Right atrium auricular region (tissue), 2 donors: ENCODE data around the gene NACC2. TPM values are rescaled to one million over a fixed set of nuclear protein-coding genes. Genes with fewer than 3 reads are reported as not detected.

Source experiments
- DNase-seq: peaks from one replicate; pipeline ENCODE4 v3.0.0-alpha.2; 2019; ENCODE audit warnings: low spot score
- H3K27ac ChIP-seq, 2 donors: fragments of 200-600 bp; sonication (generic); 1 replicate in 1 of 2; 2 replicates in 1 of 2; pipeline ENCODE4 v1.5.1; 2016 to 2019
- H3K27me3 ChIP-seq, 2 donors: fragments of 200-600 bp; sonication (generic); one replicate each; pipeline versions ENCODE4 v1.5.1 to v1.6.0; 2017 to 2019
- H3K36me3 ChIP-seq: fragments of 200-600 bp; sonication (generic); one replicate; pipeline ENCODE4 v1.5.1; 2016
- H3K4me1 ChIP-seq, 2 donors: fragments of 200-600 bp; sonication (generic); one replicate each; pipeline versions ENCODE4 v1.5.1 to v1.6.0; 2017 to 2019
- H3K4me3 ChIP-seq, 2 donors: fragments of 200-600 bp; sonication (generic); 1 replicate in 1 of 2; 2 replicates in 1 of 2; pipeline ENCODE4 v1.5.1; 2017 to 2019; ENCODE audit warnings: mild to moderate bottlenecking in 1 of 2, moderate library complexity in 1 of 2
- H3K9me3 ChIP-seq, 2 donors: fragments of 200-600 bp; sonication (generic); one replicate each; pipeline ENCODE4 v1.5.1; 2019
- CTCF ChIP-seq, 2 donors: fragments of 200-600 bp; sonication (generic); IDR thresholded peaks; one replicate each; pipeline ENCODE4 v1.5.1; 2019; ENCODE audit warnings: antibody characterized with exemption in 2 of 2
- total RNA-seq, 2 donors: library from RNA; depleted of rRNA; stranded (reverse); fragments of >200 nt; gene quantifications; one replicate each; pipeline ENCODE4 v1.1.0, GENCODE V29; 2016

NACC2 gene
- total RNA-seq, 2 donors from 2014 or later: 49.1 to 55.5 TPM

- H3K36me3 ChIP-seq: peaks cover 4% of the 10 kb centered on the region
- no peak for TF ChIP-seq CTCF (IDR thresholded peaks at IDR 0.05)
- DNase-seq: no peak
- peaks cover 0 to 58% of the 10 kb centered on the region in 2 donors for H3K4me1 ChIP-seq
- no peak overlapping the region for H3K27ac ChIP-seq
- no peak overlapping the region for H3K4me3 ChIP-seq
- no peaks in the 10 kb centered on the region for H3K27me3 ChIP-seq
- no peaks in the 10 kb centered on the region for H3K9me3 ChIP-seq
Measured at GRCh38 chr9:136057236-136058081, 37.6 kb downstream of the NACC2 start.

DNA sequence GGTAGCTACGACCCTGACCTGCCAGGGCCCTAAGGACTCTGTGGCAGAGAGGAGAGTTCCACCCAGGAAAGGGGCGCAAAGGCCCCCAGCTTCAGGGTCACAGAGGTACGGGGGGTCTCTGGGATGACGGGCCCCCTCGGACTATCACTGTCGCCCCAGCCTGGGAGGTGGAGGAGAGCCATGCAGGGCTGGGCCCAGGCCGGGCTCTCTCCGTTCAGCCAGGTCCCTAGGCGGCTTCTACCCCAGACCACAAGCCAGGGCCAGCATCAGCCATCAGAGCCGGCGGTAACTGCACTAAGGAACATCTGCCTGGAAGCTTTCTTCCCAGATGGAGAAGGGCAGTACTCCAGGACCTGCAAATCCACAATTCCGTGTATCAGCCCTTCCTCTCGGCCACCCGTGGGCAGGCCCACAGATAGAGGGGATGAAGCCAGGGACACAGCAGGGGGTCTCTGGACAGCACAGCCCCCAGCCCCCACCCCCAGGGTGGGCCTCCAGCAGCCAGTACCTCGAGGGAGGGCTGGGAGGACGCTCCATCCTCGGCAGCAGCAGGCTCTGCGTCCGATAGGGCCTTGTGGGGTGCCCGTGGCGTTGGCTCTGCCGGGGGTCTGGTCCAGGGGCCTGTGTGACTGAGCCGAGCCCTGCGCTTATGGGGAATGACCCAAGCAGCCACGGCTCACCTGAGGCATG lies 38.4 kb downstream of the NACC2 start:
- DNase-seq: no peak
- Histone ChIP-seq H3K36me3 (no peaks in the 10 kb centered on the region), H3K4me1 (peaks cover 0 to 66% of the 10 kb centered on the region in 2 donors)

GRCh38 chr9:136055715-136056545 lies 39.2 kb downstream of the NACC2 start:
- TF ChIP-seq CTCF (IDR thresholded peaks at IDR 0.05): no peak
- no peaks in the 10 kb centered on the region for H3K9me3 ChIP-seq
- H3K27ac ChIP-seq: no peak overlapping the region
- no peaks in the 10 kb centered on the region for H3K27me3 ChIP-seq
- no peaks in the 10 kb centered on the region for H3K36me3 ChIP-seq
- H3K4me1 ChIP-seq: peaks cover 0 to 72% of the 10 kb centered on the region in 2 donors
- no peak for DNase-seq
- no peak overlapping the region for H3K4me3 ChIP-seq

More for the DNA sequence above, 38.4 kb downstream of the NACC2 start:
- TF ChIP-seq CTCF (IDR thresholded peaks at IDR 0.05): no peak
- Histone ChIP-seq H3K4me3 (no peak overlapping the region), H3K27me3 (no peaks in the 10 kb centered on the region), H3K9me3 (no peaks in the 10 kb centered on the region), H3K27ac (no peak overlapping the region)

- Histone ChIP-seq H3K9me3 (no peaks in the 10 kb centered on the region), H3K27me3 (no peaks in the 10 kb centered on the region), H3K4me1 (peaks cover 0 to 72% of the 10 kb centered on the region in 2 donors), H3K36me3 (peaks cover 2% of the 10 kb centered on the region), H3K27ac (no peak overlapping the region), H3K4me3 (no peak overlapping the region)
- DNase-seq: no peak
- TF ChIP-seq CTCF (IDR thresholded peaks at IDR 0.05): no peak
Measured at GRCh38 chr9:136054798-136055714, 40.0 kb downstream of the NACC2 start.

GRCh38 chr9:136054146-136054545 lies 40.9 kb downstream of the NACC2 start:
- DNase-seq: no peak
- H3K4me1 ChIP-seq: peaks cover 0 to 65% of the 10 kb centered on the region in 2 donors
- no peak for TF ChIP-seq CTCF (IDR thresholded peaks at IDR 0.05)

More at GRCh38 chr9:136054146-136054545, 40.9 kb downstream of the NACC2 start:
- H3K4me3 ChIP-seq: no peak overlapping the region
- H3K9me3 ChIP-seq: no peaks in the 10 kb centered on the region
- no peak overlapping the region for H3K27ac ChIP-seq
- no peaks in the 10 kb centered on the region for H3K27me3 ChIP-seq
- H3K36me3 ChIP-seq: peaks cover 11% of the 10 kb centered on the region
